ENCODE data around the gene NOL12.

DNA sequence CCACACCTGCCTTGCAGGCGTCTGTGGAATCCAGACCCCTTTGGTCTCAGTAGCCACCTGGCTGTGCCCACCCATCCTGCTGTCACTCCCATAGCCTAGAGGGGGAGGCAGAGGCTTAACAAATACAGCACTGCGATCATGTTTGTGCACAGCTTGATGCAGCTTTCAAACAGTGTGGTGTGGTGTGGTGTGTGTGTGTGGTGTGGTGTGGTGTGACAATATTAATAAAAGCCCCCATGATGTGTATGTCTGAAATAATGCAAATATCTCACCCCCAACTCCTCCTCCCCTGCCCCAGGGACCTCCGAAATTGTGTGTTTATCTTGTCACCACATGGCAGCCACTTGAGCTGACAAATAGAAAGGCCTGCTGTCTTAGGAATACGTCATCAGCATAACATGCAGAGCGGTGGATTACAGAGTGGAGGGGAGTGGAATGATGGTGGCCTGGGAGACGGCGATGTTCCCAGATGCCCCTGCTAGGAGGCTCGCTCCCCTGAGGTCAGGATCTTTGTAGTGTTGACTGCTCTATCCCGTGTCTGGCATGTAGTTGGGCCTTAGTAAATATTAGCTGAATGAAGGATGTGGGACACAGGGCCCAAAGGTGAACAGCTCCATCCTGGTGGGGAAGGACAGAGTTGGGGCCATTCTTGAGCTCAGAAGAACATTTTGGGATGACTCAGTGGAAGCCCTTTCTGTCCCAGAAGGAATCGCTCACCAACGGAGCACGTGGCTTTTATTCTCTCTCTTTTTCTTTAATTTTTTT is 24.8 kb upstream of the NOL12 start:
- no peak for TF ChIP-seq POLR2A (IDR thresholded peaks at IDR 0.05; ENCODE audit: low read length)
- no peak for TF ChIP-seq SMC3 (IDR thresholded peaks at IDR 0.05)
- TF ChIP-seq, protein P1, sequence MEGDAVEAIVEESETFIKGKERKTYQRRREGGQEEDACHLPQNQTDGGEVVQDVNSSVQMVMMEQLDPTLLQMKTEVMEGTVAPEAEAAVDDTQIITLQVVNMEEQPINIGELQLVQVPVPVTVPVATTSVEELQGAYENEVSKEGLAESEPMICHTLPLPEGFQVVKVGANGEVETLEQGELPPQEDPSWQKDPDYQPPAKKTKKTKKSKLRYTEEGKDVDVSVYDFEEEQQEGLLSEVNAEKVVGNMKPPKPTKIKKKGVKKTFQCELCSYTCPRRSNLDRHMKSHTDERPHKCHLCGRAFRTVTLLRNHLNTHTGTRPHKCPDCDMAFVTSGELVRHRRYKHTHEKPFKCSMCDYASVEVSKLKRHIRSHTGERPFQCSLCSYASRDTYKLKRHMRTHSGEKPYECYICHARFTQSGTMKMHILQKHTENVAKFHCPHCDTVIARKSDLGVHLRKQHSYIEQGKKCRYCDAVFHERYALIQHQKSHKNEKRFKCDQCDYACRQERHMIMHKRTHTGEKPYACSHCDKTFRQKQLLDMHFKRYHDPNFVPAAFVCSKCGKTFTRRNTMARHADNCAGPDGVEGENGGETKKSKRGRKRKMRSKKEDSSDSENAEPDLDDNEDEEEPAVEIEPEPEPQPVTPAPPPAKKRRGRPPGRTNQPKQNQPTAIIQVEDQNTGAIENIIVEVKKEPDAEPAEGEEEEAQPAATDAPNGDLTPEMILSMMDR (IDR thresholded peaks at IDR 0.05): no peak
- TF ChIP-seq CHD2 (IDR thresholded peaks at IDR 0.05; ENCODE audit: low read length, partially characterized antibody): no peak
- no peak for TF ChIP-seq EP300 (IDR thresholded peaks at IDR 0.05)
- TF ChIP-seq MAZ (IDR thresholded peaks at IDR 0.05; ENCODE audit: borderline replicate concordance, low read depth, low read length): no peak
- TF ChIP-seq MAFK (IDR thresholded peaks at IDR 0.05; ENCODE audit: partially characterized antibody): no peak
- no peak for TF ChIP-seq HDAC2 (IDR thresholded peaks at IDR 0.05)
